Hematopoietic multipotent progenitor cell treated with erythropoietin and hydrocortisone succinate and interleukin-3 and kit ligand, for 4 days (in vitro differentiated cells): ENCODE data around the gene CCDC9B.

ENCODE experiments used
- DNase-seq: peaks from one replicate; pipeline ENCODE4 v3.0.0-alpha.2; 2015

CCDC9B gene

GRCh38 chr15:40365016-40365415, 24.3 kb upstream of the CCDC9B start:
- DNase-seq = no peak

DNA sequence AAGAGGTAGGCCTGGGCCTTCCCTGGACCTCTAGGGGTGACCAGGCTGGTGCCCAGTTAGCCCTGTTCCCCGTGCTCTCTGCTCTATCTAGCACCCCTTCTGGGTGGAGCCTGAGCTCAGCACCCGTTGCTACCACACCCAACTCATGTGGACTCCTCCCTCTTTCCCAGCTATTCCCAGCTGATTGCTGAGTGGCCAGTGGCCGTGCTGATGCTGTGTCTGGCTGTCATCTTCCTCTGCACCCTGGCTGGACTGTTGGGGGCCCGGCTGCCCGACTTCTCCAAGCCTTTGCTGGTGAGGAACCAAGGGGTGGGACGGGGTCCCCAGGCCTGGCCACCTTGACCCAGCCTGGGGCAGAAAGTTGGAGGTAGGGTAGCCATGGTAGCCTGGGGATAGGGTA, 23.5 kb upstream of the CCDC9B start:
- DNase-seq = no peak

GRCh38 chr15:40363611-40364010, 22.9 kb upstream of the CCDC9B start:
- no peak for DNase-seq

DNA sequence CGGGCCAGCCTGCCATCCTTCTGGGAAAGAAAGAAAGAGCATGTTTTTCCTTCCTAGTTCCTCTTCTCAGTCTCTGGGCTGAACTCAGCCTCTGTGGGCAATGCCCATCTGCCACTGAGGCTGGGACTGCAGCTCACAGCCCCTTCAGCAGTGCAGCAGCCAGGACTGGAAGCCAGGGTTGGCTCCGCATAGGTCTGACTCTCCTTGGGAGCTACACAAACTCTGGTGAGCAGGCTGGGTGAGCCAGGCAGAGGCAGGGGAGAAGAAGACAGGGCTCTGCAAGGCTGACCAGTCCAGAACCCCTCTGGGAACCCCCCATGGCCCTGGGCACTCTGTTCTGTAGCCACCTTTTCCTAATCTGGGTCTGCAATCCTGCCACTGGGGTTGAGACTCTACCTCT, 20.9 kb upstream of the CCDC9B start:
- no peak for DNase-seq

- DNase-seq = no peak
Observed at GRCh38 chr15:40360015-40360414, 19.3 kb upstream of the CCDC9B start.

- DNase-seq = peak; percentile 44
Observed at GRCh38 chr15:40358471-40359353, 18.0 kb upstream of the CCDC9B start.

DNA sequence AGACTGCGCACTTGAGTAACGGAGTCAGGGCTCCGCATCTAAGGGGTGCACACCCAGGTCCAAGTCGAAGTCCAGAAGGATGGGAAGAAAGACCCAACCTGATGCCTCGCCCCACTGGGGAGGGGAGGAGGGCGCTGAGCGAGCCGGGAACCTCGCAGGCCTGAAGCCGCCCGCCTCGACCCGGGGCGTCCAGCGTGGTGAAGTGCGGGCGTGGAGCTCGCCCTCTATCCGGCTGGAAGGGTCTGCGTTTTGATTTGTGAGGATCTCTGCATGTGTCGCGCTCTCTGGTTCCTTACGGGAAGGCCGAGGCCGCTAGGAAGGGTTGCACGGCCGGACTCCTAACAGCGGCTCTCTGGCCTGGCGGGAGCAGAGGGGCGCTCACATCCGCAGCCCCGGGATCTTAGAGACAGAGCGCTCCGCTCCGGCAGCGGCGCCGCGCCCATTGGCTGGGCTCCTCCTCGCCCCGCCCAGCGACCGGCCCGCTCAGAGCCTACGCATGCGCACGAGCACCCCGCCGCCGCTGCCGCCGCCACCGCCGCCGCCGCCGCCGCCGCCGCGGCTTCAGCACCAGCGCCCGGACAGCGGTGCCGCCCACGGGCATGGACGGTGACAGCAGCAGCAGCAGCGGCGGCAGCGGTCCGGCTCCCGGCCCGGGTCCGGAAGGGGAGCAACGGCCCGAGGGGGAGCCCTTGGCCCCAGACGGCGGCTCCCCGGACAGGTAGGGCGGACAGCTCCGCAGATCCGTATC, 17.2 kb upstream of the CCDC9B start, which contains the start of gene DISP2:
TSS of gene DISP2 (plus strand) at position 497 of the 748 bp plus-strand sequence. CDS start at position 600, 103 bp downstream.
- peak; percentile 94 for DNase-seq

GRCh38 chr15:40357246-40357645, 16.5 kb upstream of the CCDC9B start:
- no peak for DNase-seq

DNA sequence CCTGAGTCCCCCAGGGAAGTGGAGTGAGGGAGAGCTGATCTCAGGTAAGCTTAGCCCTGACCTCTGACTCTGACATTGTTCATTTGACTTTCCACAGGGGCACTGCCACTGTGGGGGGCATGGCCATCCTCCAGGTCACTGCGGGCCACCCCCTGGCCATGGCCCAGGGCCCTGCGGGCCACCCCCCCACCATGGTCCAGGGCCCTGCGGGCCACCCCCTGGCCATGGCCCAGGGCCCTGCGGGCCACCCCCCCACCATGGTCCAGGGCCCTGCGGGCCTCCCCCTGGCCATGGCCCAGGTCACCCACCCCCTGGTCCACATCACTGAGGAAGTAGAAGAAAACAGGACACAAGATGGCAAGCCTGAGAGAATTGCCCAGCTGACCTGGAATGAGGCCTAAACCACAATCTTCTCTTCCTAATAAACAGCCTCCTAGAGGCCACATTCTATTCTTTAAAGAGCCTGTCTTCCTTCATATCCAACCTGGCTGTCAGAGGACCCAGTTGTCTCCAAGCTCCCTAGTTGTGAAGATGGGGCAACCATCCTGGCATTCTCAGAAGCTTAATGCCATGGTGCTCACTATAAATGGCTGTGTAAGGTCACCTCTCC, 15.3 kb upstream of the CCDC9B start:
- no peak for DNase-seq

- peak; percentile 68 for DNase-seq
Observed at GRCh38 chr15:40354408-40355171, 13.9 kb upstream of the CCDC9B start.

DNA sequence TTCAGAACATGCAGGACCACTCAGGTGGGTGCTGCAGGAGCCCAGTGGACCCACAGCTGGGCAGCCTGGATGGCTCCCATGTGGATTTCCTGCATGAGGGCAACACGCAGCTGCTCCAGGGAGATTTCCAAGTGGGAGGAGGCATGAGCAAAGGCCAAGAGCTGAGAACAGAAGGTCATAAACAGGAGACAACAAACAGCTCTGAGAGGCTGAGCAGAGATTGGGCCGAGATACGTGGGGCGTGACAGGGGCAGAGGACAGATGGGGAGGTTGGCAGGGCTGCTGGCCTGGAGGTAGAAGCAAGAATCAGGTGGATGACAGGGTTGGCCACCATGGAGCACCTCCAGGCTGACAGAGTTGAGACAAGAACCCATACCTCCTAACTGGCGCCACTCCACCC, 13.0 kb upstream of the CCDC9B start:
- DNase-seq = no peak

GRCh38 chr15:40352281-40352901, 11.7 kb upstream of the CCDC9B start:
- no peak for DNase-seq

DNA sequence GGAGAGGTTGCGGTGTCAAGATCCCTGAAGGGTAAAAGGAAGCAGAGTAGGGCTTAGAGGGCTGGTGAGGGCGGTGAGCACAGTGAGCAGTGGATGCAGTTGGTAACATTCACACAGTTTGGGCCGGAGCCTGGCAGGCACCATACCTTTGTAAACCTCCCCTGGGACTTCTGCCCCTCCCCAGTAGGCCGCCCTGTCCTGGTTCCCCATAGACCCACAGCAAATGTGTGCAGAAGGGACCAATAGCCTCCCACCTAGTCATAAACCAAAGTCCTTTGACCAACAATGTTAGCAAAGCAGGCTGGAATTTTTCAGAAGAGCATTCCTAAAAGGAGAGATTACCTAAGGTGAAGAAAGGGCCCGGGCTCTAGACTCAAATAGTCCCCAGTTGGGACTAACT, 8.4 kb upstream of the CCDC9B start:
- no peak for DNase-seq

- peak; percentile 56 for DNase-seq
Observed at GRCh38 chr15:40348474-40348870, 7.7 kb upstream of the CCDC9B start.

DNA sequence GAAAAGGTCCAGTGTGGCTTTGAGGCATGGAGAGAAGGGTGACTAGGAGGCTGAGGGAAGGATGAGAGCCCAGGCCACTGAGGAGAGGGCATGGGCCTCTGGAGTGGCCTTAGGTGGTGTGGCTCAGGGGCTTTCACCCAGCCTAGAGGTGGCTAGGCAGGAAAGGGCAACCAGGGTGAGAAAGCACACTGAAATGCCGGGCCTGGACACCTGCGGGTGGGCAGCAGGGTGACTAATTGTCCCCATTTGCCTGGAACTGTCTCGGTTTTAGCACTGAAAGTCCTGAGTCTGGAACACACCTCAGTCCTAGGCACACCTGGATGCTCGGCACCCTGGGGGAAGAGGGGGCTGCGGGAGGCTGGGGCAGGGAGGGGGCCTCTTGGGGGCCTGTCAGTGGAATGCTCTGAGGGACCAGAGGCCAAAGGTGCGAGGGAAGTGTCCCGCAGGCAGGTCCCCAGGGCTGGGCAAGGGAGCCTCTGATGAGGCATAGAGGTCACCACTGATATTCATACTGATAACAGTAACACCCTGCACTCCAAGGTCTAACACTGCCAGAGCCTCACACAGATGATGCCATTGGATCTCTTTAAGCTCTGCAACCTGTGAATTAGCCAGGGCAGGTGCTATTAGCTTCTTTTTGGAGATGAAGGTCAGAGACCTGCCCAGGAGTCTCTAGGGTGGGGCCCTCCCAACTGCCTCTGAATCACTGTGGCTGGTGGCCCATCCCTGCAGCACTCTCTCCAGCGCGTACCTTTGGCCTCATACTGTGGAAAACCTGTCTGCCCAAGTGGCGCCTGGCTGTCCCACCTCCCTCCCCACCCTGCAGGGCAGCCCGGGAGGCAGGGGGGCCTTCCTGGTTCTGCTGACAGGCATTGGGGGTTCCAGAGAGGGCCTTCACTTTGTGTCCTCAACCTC, 7.1 kb upstream of the CCDC9B start:
- no peak for DNase-seq

GRCh38 chr15:40346579-40347558, 6.1 kb upstream of the CCDC9B start:
- DNase-seq = no peak

GRCh38 chr15:40345867-40346578, 5.3 kb upstream of the CCDC9B start:
- no peak for DNase-seq

- no peak for DNase-seq
Observed at GRCh38 chr15:40345225-40345866, 4.6 kb upstream of the CCDC9B start.

GRCh38 chr15:40344631-40345120, 3.9 kb upstream of the CCDC9B start:
- peak; percentile 86 for DNase-seq
